ENCODE results near the gene PIK3R6. TPM values are rescaled to one million over a fixed set of nuclear protein-coding genes. Genes with fewer than 3 reads are reported as not detected.
"Not testable (repeated sequence)": the region's sequence is repeated elsewhere in the genome, so short reads cannot be mapped to it uniquely, and the experiment has no call there.

The PIK3R6 gene
- polyA plus RNA-seq, 5 donors, result 1.6 to 2.7 (median 2.1) TPM

GRCh38 chr17:8873801-8874715 is 6.6 kb upstream of the PIK3R6 start:
- no peak for DNase-seq

- DNase-seq, result no peak
Observed at GRCh38 chr17:8872705-8873435, 5.4 kb upstream of the PIK3R6 start.

- DNase-seq, result no peak
Observed at GRCh38 chr17:8872036-8872704, 4.7 kb upstream of the PIK3R6 start.

- DNase-seq, result no peak
Observed at GRCh38 chr17:8871081-8871581, 3.7 kb upstream of the PIK3R6 start.

- no peak for DNase-seq
Observed at GRCh38 chr17:8870406-8871040, 3.0 kb upstream of the PIK3R6 start.

GRCh38 chr17:8869114-8869815 is 1.8 kb upstream of the PIK3R6 start:
- DNase-seq, result no peak

- DNase-seq, result no peak
Observed at GRCh38 chr17:8868529-8868951, 1.1 kb upstream of the PIK3R6 start.

GRCh38 chr17:8868092-8868491 is 618 bp upstream of the PIK3R6 start:
- DNase-seq, result no peak

- DNase-seq, result no peak
Observed at GRCh38 chr17:8865811-8866210, 1.7 kb downstream of the PIK3R6 start.

- no peak for DNase-seq
Observed at GRCh38 chr17:8865385-8865784, 2.1 kb downstream of the PIK3R6 start.

- DNase-seq, result no peak
Observed at GRCh38 chr17:8862213-8863056, 5.0 kb downstream of the PIK3R6 start.

GRCh38 chr17:8861495-8862181 is 5.8 kb downstream of the PIK3R6 start:
- DNase-seq, result no peak

- DNase-seq, result no peak
Observed at GRCh38 chr17:8859804-8860430, 7.6 kb downstream of the PIK3R6 start.

GRCh38 chr17:8859027-8859803 is 8.3 kb downstream of the PIK3R6 start:
- no peak for DNase-seq

- DNase-seq, result no peak
Observed at GRCh38 chr17:8857919-8858318, 9.6 kb downstream of the PIK3R6 start.

- no peak for DNase-seq
Observed at GRCh38 chr17:8856869-8857575, 10.5 kb downstream of the PIK3R6 start.

- DNase-seq, result not testable (repeated sequence)
Observed at GRCh38 chr17:8856205-8856603, 11.3 kb downstream of the PIK3R6 start.

Data from right lung (tissue), 5 donors.